Hepatocyte (in vitro differentiated cells): Measurements from ENCODE around the gene GAPT. TPM values are rescaled to one million over a fixed set of nuclear protein-coding genes. Genes with fewer than 3 reads are reported as not detected.
"Not testable (repeated sequence)": the region's sequence is repeated elsewhere in the genome, so short reads cannot be mapped to it uniquely, and the experiment has no call there.

ENCODE experiments used
- DNase-seq: peaks from one replicate; pipeline ENCODE4 v3.0.0-alpha.2; 2016; ENCODE audit warnings: low spot score
- H2AFZ ChIP-seq: fragments of 200-600 bp; sonication (generic); 2 replicates; pipeline ENCODE4 v1.6.0; 2016; ENCODE audit warnings: antibody characterized with exemption, mild to moderate bottlenecking
- H3K27ac ChIP-seq: fragments of 200-600 bp; sonication (generic); 2 replicates; pipeline ENCODE4 v1.5.1; 2016; ENCODE audit warnings: mild to moderate bottlenecking
- H3K27me3 ChIP-seq: fragments of 200-600 bp; sonication (generic); 2 replicates; pipeline ENCODE4 v1.6.1; 2016
- H3K36me3 ChIP-seq: fragments of 200-600 bp; sonication (generic); replicated peaks from 2 replicates; pipeline ENCODE4 v1.5.1; 2016; ENCODE audit warnings: low read depth; ENCODE audit not compliant: insufficient read depth
- H3K4me1 ChIP-seq: fragments of 200-600 bp; sonication (generic); 2 replicates; pipeline ENCODE4 v1.5.1; 2016; ENCODE audit warnings: mild to moderate bottlenecking, moderate library complexity; ENCODE audit not compliant: insufficient read depth
- H3K4me2 ChIP-seq: fragments of 200-600 bp; sonication (generic); 2 replicates; pipeline ENCODE4 v1.6.0; 2016
- H3K4me3 ChIP-seq: fragments of 200-600 bp; sonication (generic); 2 replicates; pipeline ENCODE4 v1.5.1; 2016; ENCODE audit warnings: mild to moderate bottlenecking
- H3K79me2 ChIP-seq: fragments of 200-600 bp; sonication (generic); 2 replicates; pipeline ENCODE4 v1.6.0; 2017; ENCODE audit warnings: mild to moderate bottlenecking
- H3K9me2 ChIP-seq: fragments of 200-600 bp; sonication (generic); replicated peaks from 2 replicates; pipeline ENCODE4 v1.6.0; 2017; ENCODE audit warnings: mild to moderate bottlenecking; ENCODE audit not compliant: insufficient read depth
- H3K9me3 ChIP-seq: fragments of 200-600 bp; sonication (generic); 2 replicates; pipeline ENCODE4 v1.5.1; 2016; ENCODE audit warnings: low read depth, mild to moderate bottlenecking
- H4K20me1 ChIP-seq: fragments of 200-600 bp; sonication (generic); 2 replicates; pipeline ENCODE4 v1.6.0; 2016; ENCODE audit warnings: mild to moderate bottlenecking; ENCODE audit not compliant: insufficient read depth, poor library complexity, severe bottlenecking
- CTCF ChIP-seq: fragments of 200-600 bp; sonication (generic); IDR thresholded peaks from 2 replicates; pipeline ENCODE4 v1.5.1; 2016; ENCODE audit warnings: antibody characterized with exemption, mild to moderate bottlenecking; ENCODE audit not compliant: poor library complexity
- EZH2 ChIP-seq: fragments of 200-600 bp; sonication (generic); IDR thresholded peaks from 2 replicates; pipeline ENCODE4 v1.6.1; 2016; ENCODE audit warnings: antibody characterized with exemption, mild to moderate bottlenecking, borderline replicate concordance
- EZH2phosphoT487 ChIP-seq: fragments of 200-600 bp; sonication (generic); IDR thresholded peaks from one replicate; pipeline ENCODE4 v1.6.1; 2018; ENCODE audit warnings: antibody characterized with exemption, mild to moderate bottlenecking, low read depth, moderate library complexity; ENCODE audit not compliant: unreplicated experiment, severe bottlenecking
- WGBS: methylation state at CpG from one replicate; pipeline ENCODE4 v1.1.6; 2016; ENCODE audit warnings: low lambda C conversion rate; ENCODE audit errors: missing lambda C conversion rate; 5-methylcytosine and 5-hydroxymethylcytosine counted together
- polyA plus RNA-seq: library from polyadenylated mRNA; unstranded; fragments of >200 nt; fragmentation: Nextera tagmentation; extraction: Ambion mirVana; gene quantifications from 2 replicates; pipeline ENCODE4 v1.2.1, GENCODE V29; 2016
- total RNA-seq: library from RNA; depleted of rRNA; stranded (reverse); fragments of >200 nt; gene quantifications from 2 replicates; pipeline ENCODE4 v1.2.3, GENCODE V29; 2014

Gene GAPT
- total and polyA plus RNA-seq, 2 experiments from 2014 or later: not detected

- Histone ChIP-seq H2AFZ (no peak overlapping the region), H4K20me1 (no peaks in the 10 kb centered on the region), H3K79me2 (no peaks in the 10 kb centered on the region), H3K27me3 (no peaks in the 10 kb centered on the region), H3K27ac (no peak overlapping the region), H3K9me3 (no peaks in the 10 kb centered on the region), H3K36me3 (no peaks in the 10 kb centered on the region), H3K4me3 (no peak overlapping the region), H3K4me1 (no peaks in the 10 kb centered on the region), H3K4me2 (no peak overlapping the region), H3K9me2 (no peaks in the 10 kb centered on the region)
- WGBS: 81% methylated on average over 1 of the region's 1 CpG
- TF ChIP-seq EZH2phosphoT487 (no peak), EZH2 (no peak), CTCF (no peak)
- DNase-seq: no peak
These were observed 39.8 kb downstream of the GAPT start for GRCh38 chr5:58530942-58531490.

GRCh38 chr5:58541935-58542334, 50.7 kb downstream of the GAPT start:
- H4K20me1 ChIP-seq, H3K9me2 ChIP-seq, H3K4me2 ChIP-seq, DNase-seq, H3K9me3 ChIP-seq, H3K27me3 ChIP-seq, H2AFZ ChIP-seq, H3K4me1 ChIP-seq, H3K4me3 ChIP-seq, H3K79me2 ChIP-seq, H3K36me3 ChIP-seq, H3K27ac ChIP-seq: not testable (repeated sequence)
- 92% methylated on average over 9 of the region's 9 CpGs for WGBS

GRCh38 chr5:58542709-58543108, 51.5 kb downstream of the GAPT start:
- H2AFZ ChIP-seq: no peak overlapping the region
- TF ChIP-seq EZH2phosphoT487 (no peak), EZH2 (no peak), CTCF (no peak)
- H3K9me3 ChIP-seq: no peaks in the 10 kb centered on the region
- no peaks in the 10 kb centered on the region for H3K36me3 ChIP-seq
- no peak overlapping the region for H3K4me3 ChIP-seq
- 71% methylated on average over 1 of the region's 1 CpG for WGBS
- H3K4me1 ChIP-seq: no peaks in the 10 kb centered on the region
- DNase-seq: no peak
- no peaks in the 10 kb centered on the region for H3K27me3 ChIP-seq
- H3K4me2 ChIP-seq: no peak overlapping the region
- no peaks in the 10 kb centered on the region for H3K9me2 ChIP-seq
- no peaks in the 10 kb centered on the region for H4K20me1 ChIP-seq
- H3K79me2 ChIP-seq: no peaks in the 10 kb centered on the region
- H3K27ac ChIP-seq: no peak overlapping the region

DNA sequence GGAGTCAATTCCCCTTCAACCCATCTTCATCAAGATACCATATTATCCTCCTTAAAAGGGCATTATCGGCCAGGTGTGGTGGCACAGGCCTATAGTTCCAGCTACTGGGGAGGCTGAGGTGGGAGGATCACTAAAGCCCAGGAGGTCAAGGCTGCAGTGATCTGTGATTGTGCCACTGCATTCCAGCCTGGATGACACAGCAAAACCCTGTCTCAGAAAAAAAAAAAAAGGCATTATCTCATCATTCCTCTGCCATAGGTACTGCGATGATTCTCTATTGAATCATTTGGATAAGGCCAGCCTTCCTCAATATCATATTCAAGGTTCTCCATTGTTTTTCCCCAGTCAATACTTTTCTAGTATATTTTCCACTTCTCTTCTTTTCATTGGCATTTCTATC, 52.5 kb downstream of the GAPT start:
- 91% methylated on average over 2 of the region's 2 CpGs for WGBS
- Histone ChIP-seq H3K4me2 (no peak overlapping the region), H3K27ac (no peak overlapping the region), H3K4me3 (no peak overlapping the region), H3K36me3 (no peaks in the 10 kb centered on the region), H4K20me1 (no peaks in the 10 kb centered on the region), H3K9me2 (no peaks in the 10 kb centered on the region), H2AFZ (no peak overlapping the region), H3K4me1 (no peaks in the 10 kb centered on the region), H3K79me2 (no peaks in the 10 kb centered on the region), H3K27me3 (no peaks in the 10 kb centered on the region), H3K9me3 (no peaks in the 10 kb centered on the region)
- TF ChIP-seq EZH2 (no peak), EZH2phosphoT487 (no peak), CTCF (no peak)
- DNase-seq: no peak
